H1 (cell line): Measurements from ENCODE around the gene DDX3X. TPM values are rescaled to one million over a fixed set of nuclear protein-coding genes. Genes with fewer than 3 reads are reported as not detected.

Experiments
- CTCF ChIA-PET: fragments of 300-600 bp; sonication (Branson Sonifier 250); formaldehyde crosslinking; loops from one replicate; lab custom pipeline; 2021; ENCODE audit not compliant: partially characterized antibody; lab: Charles Lee
- POLR2A ChIA-PET: fragments of 300-600 bp; sonication (Branson Sonifier 250); formaldehyde crosslinking; loops from one replicate; lab custom pipeline; 2021; ENCODE audit warnings: inconsistent platforms; ENCODE audit not compliant: partially characterized antibody; lab: Charles Lee
- DNase-seq, 2 experiments: peaks; one replicate each; pipeline versions ENCODE4 v3.0.0 to v3.0.0-alpha.2; 2010 to 2022; ENCODE audit warnings: low spot score in 2 of 2, low read depth in 1 of 2, mixed read lengths in 1 of 2
- FAIRE-seq: peaks from 2 replicates; lab custom pipeline; 2011; peaks lifted over from hg19 to GRCh38; lab: Jason Lieb, UNC
- H2AFZ ChIP-seq: 2 replicates; pipeline ENCODE4 v1.8.1; 2012; ENCODE audit warnings: low read length, inconsistent platforms
- H2AK5ac ChIP-seq: 2 replicates; pipeline ENCODE4 v1.6.1; 2013; ENCODE audit warnings: low read depth, low read length
- H2BK120ac ChIP-seq: replicated peaks from 2 replicates; pipeline ENCODE3; 2013; ENCODE audit warnings: low read depth, low read length, inconsistent platforms
- H2BK12ac ChIP-seq: 2 replicates; pipeline ENCODE4 v1.6.1; 2013; ENCODE audit warnings: low read depth, low read length
- H2BK15ac ChIP-seq: 2 replicates; pipeline ENCODE4 v1.6.1; 2013; ENCODE audit warnings: low read length
- H2BK20ac ChIP-seq: 2 replicates; pipeline ENCODE4 v1.6.1; 2013; ENCODE audit warnings: low read length
- H2BK5ac ChIP-seq: 2 replicates; pipeline ENCODE4 v1.6.1; 2013; ENCODE audit warnings: low read depth, low read length
- H3K14ac ChIP-seq: 2 replicates; pipeline ENCODE4 v1.6.1; 2013; ENCODE audit warnings: inconsistent platforms; ENCODE audit not compliant: insufficient read length
- H3K18ac ChIP-seq: 2 replicates; pipeline ENCODE4 v1.6.1; 2013; ENCODE audit warnings: low read length; ENCODE audit errors: extremely low read depth
- H3K23ac ChIP-seq: 2 replicates; pipeline ENCODE4 v1.6.1; 2013; ENCODE audit warnings: inconsistent platforms; ENCODE audit not compliant: insufficient read length
- H3K23me2 ChIP-seq: 2 replicates; pipeline ENCODE4 v1.6.1; 2013; ENCODE audit warnings: low read depth, low read length
- H3K27ac ChIP-seq: 2 replicates; pipeline ENCODE4 v1.6.1; 2011; ENCODE audit warnings: low read depth, low read length, inconsistent platforms
- H3K27me3 ChIP-seq, 4 experiments: replicated peaks in 1 of 4; 1 replicate in 1 of 4; 2 replicates in 3 of 4; pipeline versions ENCODE4 v1.6.1 to v1.8.1; 2011 to 2013; ENCODE audit warnings: low read length in 3 of 4, mild to moderate bottlenecking in 3 of 4, inconsistent platforms in 2 of 4, mixed read lengths in 2 of 4, moderate library complexity in 1 of 4; ENCODE audit not compliant: control insufficient read depth in 3 of 4, insufficient read depth in 3 of 4; ENCODE audit errors: extremely low read depth in 1 of 4
- H3K36me3 ChIP-seq, 4 experiments: 2 replicates each; pipeline versions ENCODE4 v1.6.1 to v1.8.1; 2011 to 2013; ENCODE audit warnings: mild to moderate bottlenecking in 4 of 4, low read length in 3 of 4, moderate library complexity in 2 of 4, control low read depth in 1 of 4, inconsistent platforms in 1 of 4; ENCODE audit not compliant: insufficient read depth in 4 of 4, control insufficient read depth in 2 of 4
- H3K4ac ChIP-seq: replicated peaks from 2 replicates; pipeline ENCODE3; 2013; ENCODE audit warnings: low read length, low read depth, mixed read lengths, inconsistent platforms; ENCODE audit not compliant: insufficient read length
- H3K4me1 ChIP-seq, 4 experiments: replicated peaks in 1 of 4; 1 replicate in 1 of 4; 2 replicates in 3 of 4; pipeline versions ENCODE4 v1.6.1 to v1.8.1; 2011 to 2013; ENCODE audit warnings: low read length in 3 of 4, inconsistent platforms in 2 of 4, mixed read lengths in 1 of 4; ENCODE audit not compliant: insufficient read depth in 4 of 4, control insufficient read depth in 3 of 4
- H3K4me2 ChIP-seq, 2 experiments: 2 replicates each; pipeline versions ENCODE4 v1.6.1 to v1.8.1; 2011 to 2013; ENCODE audit warnings: low read depth in 2 of 2, low read length in 2 of 2, control low read depth in 1 of 2, inconsistent platforms in 1 of 2, mild to moderate bottlenecking in 1 of 2; ENCODE audit not compliant: insufficient read depth in 1 of 2
- H3K4me3 ChIP-seq, 4 experiments: fragments of 200-600, 300-600 bp in 1 of 4; sonication (generic), shearing (Covaris generic), sonication (Bioruptor Twin) in 1 of 4; 2 replicates each; pipeline versions ENCODE4 v1.5.1 to v1.8.1; 2011 to 2016; ENCODE audit warnings: low read length in 4 of 4, low read depth in 3 of 4, control low read depth in 2 of 4, inconsistent platforms in 2 of 4, mild to moderate bottlenecking in 2 of 4, mixed read lengths in 1 of 4, moderate library complexity in 1 of 4; ENCODE audit not compliant: insufficient read depth in 2 of 4; ENCODE audit errors: extremely low read depth in 1 of 4
- H3K56ac ChIP-seq: replicated peaks from 2 replicates; pipeline ENCODE3; 2013; ENCODE audit warnings: low read depth, mild to moderate bottlenecking, mixed read lengths, low read length, inconsistent platforms; ENCODE audit not compliant: insufficient read length
- H3K79me1 ChIP-seq: 2 replicates; pipeline ENCODE4 v1.6.1; 2013; ENCODE audit warnings: low read depth, low read length, control low read depth
- H3K79me2 ChIP-seq, 2 experiments: 2 replicates each; pipeline versions ENCODE4 v1.6.1 to v1.8.1; 2012 to 2013; ENCODE audit warnings: low read length in 2 of 2, mild to moderate bottlenecking in 2 of 2, inconsistent platforms in 1 of 2; ENCODE audit not compliant: insufficient read depth in 2 of 2, control insufficient read depth in 1 of 2
- H3K9ac ChIP-seq, 4 experiments: replicated peaks in 1 of 4; 1 replicate in 1 of 4; 2 replicates in 3 of 4; pipeline versions ENCODE4 v1.6.1 to v1.8.1; 2011 to 2013; ENCODE audit warnings: low read depth in 3 of 4, low read length in 3 of 4, control low read depth in 2 of 4, mild to moderate bottlenecking in 2 of 4, moderate library complexity in 2 of 4, inconsistent platforms in 1 of 4; ENCODE audit errors: extremely low read depth in 1 of 4
- H3K9me3 ChIP-seq, 2 experiments: 2 replicates each; pipeline versions ENCODE4 v1.6.1 to v1.8.1; 2012 to 2013; ENCODE audit warnings: mild to moderate bottlenecking in 2 of 2, moderate library complexity in 2 of 2, control low read depth in 1 of 2, inconsistent platforms in 1 of 2, low read depth in 1 of 2, low read length in 1 of 2, mixed read lengths in 1 of 2; ENCODE audit not compliant: insufficient read depth in 2 of 2
- H4K20me1 ChIP-seq, 2 experiments: replicated peaks in 1 of 2; 2 replicates each; pipeline versions ENCODE3 to v1.8.1; 2011 to 2013; ENCODE audit warnings: inconsistent platforms in 2 of 2, low read length in 2 of 2, mild to moderate bottlenecking in 1 of 2; ENCODE audit not compliant: insufficient read depth in 2 of 2, control insufficient read depth in 1 of 2
- H4K5ac ChIP-seq: 2 replicates; pipeline ENCODE4 v1.6.1; 2013; ENCODE audit warnings: low read length, low read depth, mixed read lengths, inconsistent platforms; ENCODE audit not compliant: insufficient read length
- H4K8ac ChIP-seq: 2 replicates; pipeline ENCODE4 v1.8.0; 2013; ENCODE audit warnings: mild to moderate bottlenecking, moderate library complexity, low read length, inconsistent platforms; ENCODE audit not compliant: insufficient read depth; ENCODE audit errors: extremely low read depth
- H4K91ac ChIP-seq: replicated peaks from 2 replicates; pipeline ENCODE3; 2013; ENCODE audit warnings: low read length, mixed read lengths, inconsistent platforms; ENCODE audit not compliant: insufficient read length
- EGR1 ChIP-seq: IDR thresholded peaks from 2 replicates; pipeline ENCODE4 v1.6.1; 2011; ENCODE audit warnings: low read depth, low read length, borderline replicate concordance
- POLR2AphosphoS5 ChIP-seq: IDR thresholded peaks from 2 replicates; pipeline ENCODE4 v1.6.1; 2011; ENCODE audit warnings: low read depth, low read length
- TEAD4 ChIP-seq: IDR thresholded peaks from 2 replicates; pipeline ENCODE4 v1.6.1; 2012; ENCODE audit warnings: low read depth, low read length, inconsistent platforms, mixed read lengths
- WGBS, 2 experiments: shearing (Covaris generic) in 1 of 2; methylation state at CpG; one replicate each; pipeline versions ENCODE4 v1.1.6 to v1.1.7; 2013 to 2015; ENCODE audit warnings: low lambda C conversion rate in 2 of 2, mixed read lengths in 2 of 2, inconsistent platforms in 1 of 2, low coverage in 1 of 2, missing lambda C conversion rate in 1 of 2; ENCODE audit not compliant: insufficient replicate concordance in 2 of 2, insufficient coverage in 1 of 2, insufficient read length in 1 of 2; ENCODE audit errors: extremely low coverage in 1 of 2, missing lambda C conversion rate in 1 of 2; 5-methylcytosine and 5-hydroxymethylcytosine counted together
- polyA plus RNA-seq, 7 experiments: library from polyadenylated mRNA; depleted of rRNA in 3 of 7; stranded (reverse) in 5 of 7; unstranded in 2 of 7; fragments of >200 nt in 5 of 7; fragments of 200-250 nt in 2 of 7; gene quantifications; 1 replicate in 5 of 7; 2 replicates in 1 of 7; 4 replicates in 1 of 7; pipeline versions ENCODE4 v1.2.1 to v1.2.3, GENCODE V29; 2011 to 2013; ENCODE audit warnings: missing spikeins in 2 of 7, mixed read lengths in 2 of 7
- total RNA-seq: library from RNA; stranded (reverse); fragmentation: NEBNext Ultra II Directional; extraction: Animal tissue kit (Norgen Biotek cat#: 25700); gene quantifications from 2 replicates; pipeline ENCODE4 v1.2.1, GENCODE V29; 2021

Gene DDX3X
- total and polyA plus RNA-seq, 2 of the 8 experiments (the other 6 are each of a cell fraction or from before 2014, with no cell fraction given) = 39.4 to 291 TPM

DNA sequence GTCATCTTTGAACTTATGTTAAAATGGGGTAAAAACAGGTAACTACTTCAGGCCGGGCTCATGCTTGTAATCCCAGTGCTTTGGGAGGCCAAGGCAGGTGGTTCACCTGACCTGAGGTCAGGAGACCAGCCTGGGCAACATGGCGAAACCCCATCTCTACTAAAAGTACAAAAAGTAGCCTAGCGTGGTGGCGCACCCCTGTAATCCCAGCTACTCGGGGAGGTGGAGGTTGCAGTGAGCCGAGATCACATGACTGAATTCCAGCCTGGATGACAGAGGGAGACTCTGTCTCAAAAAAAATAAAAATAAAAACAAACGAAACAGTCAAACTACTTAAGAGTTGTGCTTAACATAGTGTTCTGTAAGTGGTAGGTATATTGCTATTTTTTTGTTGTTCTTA lies 2.5 kb downstream of the DDX3X start:
- no peak overlapping the region for H2BK120ac ChIP-seq
- no peak overlapping the region for H3K14ac ChIP-seq
- no peak overlapping the region for H2AK5ac ChIP-seq
- no peak overlapping the region for H3K23ac ChIP-seq
- no peak overlapping the region for H2AFZ ChIP-seq
- H2BK20ac ChIP-seq = no peak overlapping the region
- H3K9ac ChIP-seq = peak overlapping the region in 2 of 4 experiments; percentile 32 to 64; a peak in 1 of 7 replicates
- no peak overlapping the region for H3K56ac ChIP-seq
- peaks cover 0 to 4% (median 3%) of the 10 kb centered on the region in 4 experiments; a peak in 4 of 7 replicates for H3K4me1 ChIP-seq
- ChIA-PET POLR2A (interaction anchor here (1.0 to 3.6 kb wide), 9 partner anchors 11 to 180 kb away, joined by 3 to 33 read pairs (median 4); no protein-coding TSS in a partner anchor), CTCF (no interaction called here)
- H3K79me1 ChIP-seq = no peaks in the 10 kb centered on the region
- no peaks in the 10 kb centered on the region for H3K27me3 ChIP-seq
- no peak overlapping the region for H4K91ac ChIP-seq
- peaks cover 38 to 82% of the 10 kb centered on the region in 2 experiments for H3K79me2 ChIP-seq
- peak overlapping the region; percentile 71 to 86 for H3K4me2 ChIP-seq
- no peak overlapping the region for H2BK12ac ChIP-seq
- H3K4me3 ChIP-seq = peak overlapping the region; percentile 66 to 99 (median 92)
- H3K9me3 ChIP-seq = no peaks in the 10 kb centered on the region
- H3K4ac ChIP-seq = no peak overlapping the region
- no peak overlapping the region for H3K18ac ChIP-seq
- no peak overlapping the region for H4K5ac ChIP-seq
- peaks cover 23 to 28% of the 10 kb centered on the region in 2 experiments for H4K20me1 ChIP-seq
- FAIRE-seq (no peak), DNase-seq (no peak)
- no peak overlapping the region for H3K27ac ChIP-seq
- 39% methylated on average over 6 of the region's 7 CpGs; no CpG with 5 or more reads in 1 of the 2 experiments for WGBS, 2 experiments
- H2BK15ac ChIP-seq = no peak overlapping the region
- H4K8ac ChIP-seq = no peak overlapping the region
- peaks cover 4 to 49% (median 13%) of the 10 kb centered on the region in 4 experiments for H3K36me3 ChIP-seq
- no peak overlapping the region for H2BK5ac ChIP-seq
- H3K23me2 ChIP-seq = 0 out of 2 replicates have a peak, but pooled peaks cover 2% of the 10 kb centered on the region
- TF ChIP-seq POLR2AphosphoS5 (peak; percentile 47; the same call in 1 of the 2 replicates), EGR1 (no peak), TEAD4 (peak; percentile 25; the same call in 1 of the 2 replicates)
